ENCODE results near the gene FGGY. TPM values are rescaled to one million over a fixed set of nuclear protein-coding genes. Genes with fewer than 3 reads are reported as not detected.

Gene FGGY
- total and polyA plus RNA-seq, 2 donors (not counting 1 experiment from before 2014, with no cell fraction given), result 6.1 to 38.5 TPM

GRCh38 chr1:59391212-59392179, 94.6 kb downstream of the FGGY start:
- Histone ChIP-seq H2AFZ (ENCODE audit: insufficient read depth, low read depth, low read length, poor library complexity, severe bottlenecking) (no peak overlapping the region), H3K36me3 (replicated peaks in 1 of 2; ENCODE audit: control extremely low read depth in 1 of 2, control insufficient read depth in 1 of 2, extremely low read depth in 1 of 2, insufficient read depth in 2 of 2, low read length in 1 of 2) (no peaks in the 10 kb centered on the region), H3K4me1 (ENCODE audit: control insufficient read depth in 2 of 2, insufficient read depth in 2 of 2, low read length in 2 of 2) (peaks cover 0 to 3% of the 10 kb centered on the region in 2 donors), H3K27me3 (replicated peaks in 1 of 4; ENCODE audit: control extremely low read depth in 1 of 4, control insufficient read depth in 3 of 4, insufficient read depth in 4 of 4, low read length in 3 of 4) (no peaks in the 10 kb centered on the region), H3K9me3 (ENCODE audit: control extremely low read depth in 1 of 3, control insufficient read depth in 2 of 3, insufficient read depth in 1 of 3, low read length in 2 of 3) (peaks cover 0 to 1% (median 0%) of the 10 kb centered on the region in 3 donors), H3K9ac (ENCODE audit: low read length) (no peak overlapping the region), H3K4me3 (ENCODE audit: control extremely low read depth in 1 of 5, extremely low read depth in 1 of 5, insufficient read depth in 1 of 5, low read depth in 2 of 5, low read length in 4 of 5) (no peak overlapping the region), H3K27ac (ENCODE audit: low read length in 2 of 2) (no peak overlapping the region), H3K4me2 (replicated peaks; ENCODE audit: low read depth, low read length, poor library complexity, severe bottlenecking) (no peak overlapping the region), H4K20me1 (ENCODE audit: control insufficient read depth, insufficient read depth, low read length, poor library complexity, severe bottlenecking) (no peaks in the 10 kb centered on the region), H3K79me2 (ENCODE audit: control insufficient read depth, insufficient read depth, low read length) (no peaks in the 10 kb centered on the region)
- H3K4me3 Mint-ChIP-seq, result no peak overlapping the region
- WGBS (ENCODE audit: insufficient coverage), result 54% methylated on average over 4 of the region's 7 CpGs
- CTCF ChIA-PET, result no interaction called here
- intact Hi-C loops (cut with micrococcal nuclease), result no loop called here
- ATAC-seq (ENCODE audit: low read depth), result no peak
- POLR2A ChIA-PET, result no interaction called here
- H3K9me3 Mint-ChIP-seq (ENCODE audit: insufficient read depth), result no peaks in the 10 kb centered on the region
- no peak overlapping the region for H3K27ac Mint-ChIP-seq
- no peaks in the 10 kb centered on the region for H3K27me3 Mint-ChIP-seq
- peaks cover 6% of the 10 kb centered on the region for H3K4me1 Mint-ChIP-seq
- no peak for DNase-seq
- TF ChIP-seq CTCF (IDR thresholded peaks at IDR 0.05) (no peak), EZH2 (IDR thresholded peaks at IDR 0.05; ENCODE audit: borderline replicate concordance, insufficient read depth, low read depth, low read length, poor library complexity, severe bottlenecking) (no peak)
